Naive thymus-derived CD8-positive, alpha-beta T cell (primary cell): ENCODE data around the gene PHETA1. TPM values are rescaled to one million over a fixed set of nuclear protein-coding genes. Genes with fewer than 3 reads are reported as not detected.
A peak's percentile ranks its signal among the peaks of the same experiment; 100 is the strongest.

ENCODE experiments used
- ATAC-seq, 2 donors: fragments of 150-1000 bp; cut with Tn5 transposase in 1 of 2; sonication (Bioruptor Pico), chemical (Tn5 transposase) in 1 of 2; 1 replicate in 1 of 2; 2 replicates in 1 of 2; pipeline ENCODE4 v1.10.0; 2021; ENCODE audit warnings: mild to moderate bottlenecking in 2 of 2, moderate library complexity in 2 of 2
- POLR2A ChIA-PET: fragments of 350-600 bp; sonication (Branson Sonifier 250); formaldehyde crosslinking; loops from one replicate; lab custom pipeline; 2021; ENCODE audit warnings: antibody characterized with exemption; lab: Charles Lee
- DNase-seq, 10 donors: peaks; one replicate each; pipeline versions ENCODE4 v3.0.0 to v3.0.0-alpha.2; 2020 to 2022
- H3K27ac Mint-ChIP-seq, 10 donors: one replicate each; pipeline ENCODE4 v1.8.0; 2020 to 2022; ENCODE audit warnings: mild to moderate bottlenecking in 10 of 10, mixed read lengths in 10 of 10, moderate library complexity in 4 of 10, inconsistent platforms in 1 of 10
- H3K27me3 Mint-ChIP-seq, 5 donors: one replicate each; pipeline ENCODE4 v1.8.0; 2021 to 2022; ENCODE audit warnings: mixed read lengths in 5 of 5
- H3K36me3 Mint-ChIP-seq, 3 donors: one replicate each; pipeline ENCODE4 v1.8.0; 2020 to 2022; ENCODE audit warnings: mixed read lengths in 3 of 3, mild to moderate bottlenecking in 2 of 3, inconsistent platforms in 1 of 3
- H3K4me1 Mint-ChIP-seq, 4 donors: one replicate each; pipeline ENCODE4 v1.8.0; 2021 to 2022; ENCODE audit warnings: mixed read lengths in 4 of 4
- H3K4me3 Mint-ChIP-seq, 10 donors: one replicate each; pipeline ENCODE4 v1.8.0; 2020 to 2022; ENCODE audit warnings: mild to moderate bottlenecking in 10 of 10, mixed read lengths in 10 of 10, moderate library complexity in 6 of 10, inconsistent platforms in 1 of 10
- H3K9me3 Mint-ChIP-seq, 9 donors: one replicate each; pipeline ENCODE4 v1.8.0; 2020 to 2022; ENCODE audit warnings: mixed read lengths in 9 of 9, mild to moderate bottlenecking in 3 of 9, inconsistent platforms in 1 of 9, moderate library complexity in 1 of 9
- polyA plus RNA-seq, 3 donors: library from polyadenylated mRNA; unstranded; fragments of 300-500 nt; fragmentation: Illumina TruSeq; gene quantifications; one replicate each; pipeline ENCODE4 v1.2.3, GENCODE V29; 2021
- total RNA-seq, 8 experiments: library from RNA in 2 of 8; stranded (reverse) in 2 of 8; gene quantifications; one replicate each; pipeline ENCODE4 v1.2.3 and lab custom pipeline; 2021 to 2026

The PHETA1 gene
- total and polyA plus RNA-seq, 5 experiments from 2014 or later: 0.11 to 3.8 (median 1.5) TPM

GRCh38 chr12:111410431-111411184, 41.7 kb upstream of the PHETA1 start:
- Mint-ChIP-seq H3K36me3 (peaks cover 0 to 8% (median 0%) of the 10 kb centered on the region in 3 donors), H3K27ac (peak overlapping the region in 9 of 10 donors; percentile 11 to 94 (median 43)), H3K4me1 (peaks cover 39 to 84% (median 82%) of the 10 kb centered on the region in 4 donors), H3K27me3 (no peaks in the 10 kb centered on the region), H3K9me3 (no peaks in the 10 kb centered on the region), H3K4me3 (peak overlapping the region in 7 of 10 donors; percentile 44 to 81 (median 57))
- POLR2A ChIA-PET: interaction anchor here (2.1 to 11.8 kb wide), 2 partner anchors 17 to 24 kb away, joined by 9 to 106 read pairs; no protein-coding TSS in a partner anchor
- ATAC-seq (no peak), DNase-seq (no peak)

- H3K4me1 Mint-ChIP-seq: peaks cover 35 to 83% (median 80%) of the 10 kb centered on the region in 4 donors
- DNase-seq: peak in 4 of 10 donors; percentile 11 to 67 (median 42)
- peak overlapping the region in 9 of 10 donors; percentile 41 to 93 (median 67) for H3K4me3 Mint-ChIP-seq
- POLR2A ChIA-PET: interaction anchor here (1.3 to 11.8 kb wide), 4 partner anchors 18 to 40 kb away, joined by 3 to 106 read pairs (median 8); no protein-coding TSS in a partner anchor
- H3K36me3 Mint-ChIP-seq: peaks cover 0 to 5% (median 0%) of the 10 kb centered on the region in 3 donors
- H3K9me3 Mint-ChIP-seq: no peaks in the 10 kb centered on the region
- no peaks in the 10 kb centered on the region for H3K27me3 Mint-ChIP-seq
- H3K27ac Mint-ChIP-seq: peak overlapping the region in 6 of 10 donors; percentile 15 to 94 (median 74)
- no peak for ATAC-seq
Observed at GRCh38 chr12:111409780-111410430, 41.0 kb upstream of the PHETA1 start.

GRCh38 chr12:111409403-111409779, 40.5 kb upstream of the PHETA1 start:
- H3K36me3 Mint-ChIP-seq: peaks cover 0 to 3% (median 0%) of the 10 kb centered on the region in 3 donors
- POLR2A ChIA-PET: interaction anchor here (1.3 to 11.8 kb wide), 4 partner anchors 18 to 40 kb away, joined by 3 to 106 read pairs (median 8); no protein-coding TSS in a partner anchor
- ATAC-seq (no peak), DNase-seq (no peak)
- H3K27me3 Mint-ChIP-seq: no peaks in the 10 kb centered on the region
- peaks cover 35 to 83% (median 81%) of the 10 kb centered on the region in 4 donors for H3K4me1 Mint-ChIP-seq
- peak overlapping the region; percentile 53 to 93 (median 66) for H3K4me3 Mint-ChIP-seq
- no peaks in the 10 kb centered on the region for H3K9me3 Mint-ChIP-seq
- peak overlapping the region; percentile 27 to 94 (median 88) for H3K27ac Mint-ChIP-seq

GRCh38 chr12:111408686-111409402, 39.9 kb upstream of the PHETA1 start:
- Mint-ChIP-seq H3K4me1 (peaks cover 39 to 84% (median 82%) of the 10 kb centered on the region in 4 donors), H3K27ac (peak overlapping the region; percentile 27 to 94 (median 88)), H3K9me3 (no peaks in the 10 kb centered on the region), H3K4me3 (peak overlapping the region; percentile 53 to 94 (median 66)), H3K36me3 (peaks cover 0 to 3% (median 0%) of the 10 kb centered on the region in 3 donors), H3K27me3 (no peaks in the 10 kb centered on the region)
- no peak for DNase-seq
- POLR2A ChIA-PET: interaction anchor here (0.5 to 11.8 kb wide), 6 partner anchors 19 to 71 kb away, joined by 3 to 106 read pairs (median 5); no protein-coding TSS in a partner anchor
- no peak for ATAC-seq

- no peaks in the 10 kb centered on the region for H3K9me3 Mint-ChIP-seq
- no peak for ATAC-seq
- no peaks in the 10 kb centered on the region for H3K36me3 Mint-ChIP-seq
- peak overlapping the region in 9 of 10 donors; percentile 53 to 94 (median 75) for H3K27ac Mint-ChIP-seq
- no peak for DNase-seq
- H3K4me3 Mint-ChIP-seq: peak overlapping the region; percentile 81 to 94 (median 88)
- peaks cover 33 to 84% (median 81%) of the 10 kb centered on the region in 4 donors for H3K4me1 Mint-ChIP-seq
- POLR2A ChIA-PET: interaction anchor here (1.5 to 11.8 kb wide), 4 partner anchors 20 to 41 kb away, joined by 4 to 106 read pairs (median 8); no protein-coding TSS in a partner anchor
- no peaks in the 10 kb centered on the region for H3K27me3 Mint-ChIP-seq
Observed at GRCh38 chr12:111408116-111408440, 39.2 kb upstream of the PHETA1 start.

- Mint-ChIP-seq H3K9me3 (no peaks in the 10 kb centered on the region), H3K4me1 (peaks cover 30 to 83% (median 79%) of the 10 kb centered on the region in 4 donors), H3K4me3 (peak overlapping the region; percentile 81 to 94 (median 88)), H3K27me3 (no peaks in the 10 kb centered on the region), H3K27ac (peak overlapping the region; percentile 53 to 95 (median 89)), H3K36me3 (no peaks in the 10 kb centered on the region)
- DNase-seq (no peak), ATAC-seq (no peak)
- POLR2A ChIA-PET: interaction anchor here (0.9 to 11.8 kb wide), 6 partner anchors 20 to 42 kb away, joined by 4 to 106 read pairs (median 5); no protein-coding TSS in a partner anchor
Observed at GRCh38 chr12:111407377-111408115, 38.7 kb upstream of the PHETA1 start.

- peak in 8 of 10 donors; percentile 30 to 69 (median 39) for DNase-seq
- Mint-ChIP-seq H3K4me3 (peak overlapping the region; percentile 81 to 94 (median 88)), H3K9me3 (no peaks in the 10 kb centered on the region), H3K27ac (peak overlapping the region; percentile 77 to 95 (median 89)), H3K27me3 (no peaks in the 10 kb centered on the region), H3K4me1 (peaks cover 23 to 76% (median 71%) of the 10 kb centered on the region in 4 donors), H3K36me3 (no peaks in the 10 kb centered on the region)
- POLR2A ChIA-PET: interaction anchor here (0.6 to 11.8 kb wide), 5 partner anchors 21 to 40 kb away, joined by 3 to 106 read pairs (median 4); no protein-coding TSS in a partner anchor
- ATAC-seq: peak in 1 of 2 donors; percentile 3
Observed at GRCh38 chr12:111406474-111407376, 37.8 kb upstream of the PHETA1 start.

GRCh38 chr12:111405859-111406473, 37.1 kb upstream of the PHETA1 start, which contains the start of gene SH2B3:
SH2B3 (plus strand) TSS chr12:111405923; CDS start chr12:111418146, 12,223 bp downstream.
- H3K9me3 Mint-ChIP-seq: no peaks in the 10 kb centered on the region
- H3K27ac Mint-ChIP-seq: peak within 1 kb of the TSS; percentile 87 to 97 (median 90)
- peak within 1 kb of the TSS; percentile 81 to 94 (median 91) for H3K4me3 Mint-ChIP-seq
- ATAC-seq (peak; percentile 57 to 58), DNase-seq (peak in 7 of 10 donors; percentile 68 to 91 (median 78))
- H3K27me3 Mint-ChIP-seq: no peaks in the 10 kb centered on the region
- POLR2A ChIA-PET: interaction anchor here (0.6 to 11.8 kb wide), 4 partner anchors 22 to 39 kb away, joined by 3 to 106 read pairs (median 21); no protein-coding TSS in a partner anchor
- H3K4me1 Mint-ChIP-seq: peaks cover 23 to 68% (median 64%) of the 10 kb centered on the region in 4 donors
- no peaks in the 10 kb centered on the region for H3K36me3 Mint-ChIP-seq

GRCh38 chr12:111405149-111405858, 36.4 kb upstream of the PHETA1 start:
- Mint-ChIP-seq H3K27me3 (no peaks in the 10 kb centered on the region), H3K4me1 (peaks cover 23 to 61% (median 58%) of the 10 kb centered on the region in 4 donors), H3K36me3 (no peaks in the 10 kb centered on the region), H3K4me3 (peak overlapping the region; percentile 81 to 94 (median 91)), H3K27ac (peak overlapping the region; percentile 63 to 92 (median 90)), H3K9me3 (no peaks in the 10 kb centered on the region)
- POLR2A ChIA-PET: interaction anchor here (0.6 to 11.8 kb wide), 10 partner anchors 8 to 704 kb away, joined by 3 to 106 read pairs (median 5); no protein-coding TSS in a partner anchor
- DNase-seq: peak; percentile 96 to 100 (median 98)
- ATAC-seq: peak; percentile 69 to 80
